HG03565 (cell line): ENCODE measurements around the gene C19orf67.
A peak's percentile ranks its signal among the peaks of the same experiment; 100 is the strongest.

Source experiments
- ATAC-seq: cut with Tn5 transposase; IDR thresholded peaks from one replicate; pipeline ENCODE4 v1.9.1; 2021; ENCODE audit warnings: mild to moderate bottlenecking, moderate library complexity; ENCODE audit not compliant: unreplicated experiment

Gene C19orf67

GRCh38 chr19:14110650-14111049 lies 25.1 kb upstream of the C19orf67 start:
- no peak for ATAC-seq

GRCh38 chr19:14107581-14108461 lies 22.2 kb upstream of the C19orf67 start:
- no peak for ATAC-seq

GRCh38 chr19:14106840-14107239 lies 21.3 kb upstream of the C19orf67 start:
- no peak for ATAC-seq

- ATAC-seq, result no peak
Measured at GRCh38 chr19:14105680-14106079, 20.1 kb upstream of the C19orf67 start.

- no peak for ATAC-seq
Measured at GRCh38 chr19:14103310-14103709, 17.7 kb upstream of the C19orf67 start.

GRCh38 chr19:14102756-14103155 lies 17.2 kb upstream of the C19orf67 start:
- ATAC-seq, result no peak

GRCh38 chr19:14102102-14102696 lies 16.6 kb upstream of the C19orf67 start:
- no peak for ATAC-seq

GRCh38 chr19:14101003-14101545 lies 15.5 kb upstream of the C19orf67 start:
- ATAC-seq, result no peak

GRCh38 chr19:14097532-14098151 lies 12.1 kb upstream of the C19orf67 start:
- no peak for ATAC-seq

GRCh38 chr19:14096272-14096992 lies 10.8 kb upstream of the C19orf67 start:
- no peak for ATAC-seq

GRCh38 chr19:14094854-14095253 lies 9.3 kb upstream of the C19orf67 start:
- no peak for ATAC-seq

GRCh38 chr19:14093117-14093823 lies 7.7 kb upstream of the C19orf67 start:
- no peak for ATAC-seq

GRCh38 chr19:14091813-14092462 lies 6.4 kb upstream of the C19orf67 start:
- peak; percentile 8 for ATAC-seq

GRCh38 chr19:14091081-14091812 lies 5.7 kb upstream of the C19orf67 start:
- ATAC-seq, result peak; percentile 46

- ATAC-seq, result peak; percentile 16
Measured at GRCh38 chr19:14090509-14091080, 5.0 kb upstream of the C19orf67 start, which contains the start of gene SAMD1. SAMD1 (minus strand) TSS chr19:14090751.

- ATAC-seq, result no peak
Measured at GRCh38 chr19:14089662-14090508, 4.3 kb upstream of the C19orf67 start.

GRCh38 chr19:14089412-14089661 lies 3.8 kb upstream of the C19orf67 start:
- no peak for ATAC-seq
